Fibroblast of lung (primary cell): ENCODE measurements around the gene CDH12.

Experiments
- CTCF ChIP-seq, 2 donors: IDR thresholded peaks in 1 of 2; conservative IDR thresholded peaks in 1 of 2; 1 replicate in 1 of 2; 2 replicates in 1 of 2; pipeline ENCODE4 v1.5.1; 2011 to 2012; ENCODE audit warnings: low read length in 2 of 2, control low read depth in 1 of 2, inconsistent platforms in 1 of 2, low read depth in 1 of 2, mild to moderate bottlenecking in 1 of 2
- EZH2 ChIP-seq: IDR thresholded peaks from 2 replicates; pipeline ENCODE4 v1.5.1; 2012; ENCODE audit warnings: low read length, control low read depth, mild to moderate bottlenecking; ENCODE audit errors: missing control alignments

GRCh38 chr5:22706901-22707300 lies 146.2 kb downstream of the CDH12 start:
- TF ChIP-seq CTCF (conservative IDR thresholded peaks at IDR 0.05 in 1 of 2, IDR thresholded peaks at IDR 0.05 in 1 of 2; ENCODE audit: low read depth in 1 of 2, low read length in 2 of 2): no peak
- TF ChIP-seq EZH2: no peak
